IMR-90 (cell line): ENCODE results near the gene TBC1D1. TPM values are rescaled to one million over a fixed set of nuclear protein-coding genes. Genes with fewer than 3 reads are reported as not detected.

ENCODE experiments used
- ATAC-seq: fragments of 200-7000 bp; cut with Tn5 transposase; 2 replicates; pipeline ENCODE4 v1.9.1; 2020; ENCODE audit warnings: low read depth, mild to moderate bottlenecking, moderate library complexity
- BruUV-seq: library from RNA; stranded (reverse); fragments of 400-500 nt; replicated peaks from 2 replicates; lab custom pipeline; 2021; lab: Mats Ljungman, UMichigan
- CTCF ChIA-PET: fragments of 300-600 bp; formaldehyde crosslinking; extraction: SDS; loops from one replicate; lab custom pipeline; 2021; ENCODE audit warnings: antibody characterized with exemption; lab: Yijun Ruan, JAX
- POLR2A ChIA-PET: fragments of 300-600 bp; sonication (Branson Sonifier 250); formaldehyde crosslinking; loops from one replicate; lab custom pipeline; 2022; ENCODE audit warnings: antibody characterized with exemption; ENCODE audit not compliant: unreplicated experiment; lab: Charles Lee
- DNase-seq: peaks from one replicate; pipeline ENCODE4 v3.0.0; 2013
- H2AFZ ChIP-seq: replicated peaks from 2 replicates; pipeline ENCODE3; 2013; ENCODE audit warnings: low read length, mild to moderate bottlenecking; ENCODE audit not compliant: poor library complexity
- H2AK5ac ChIP-seq: 2 replicates; pipeline ENCODE4 v1.6.1; 2013; ENCODE audit warnings: low read depth, low read length, inconsistent platforms
- H2AK9ac ChIP-seq: replicated peaks from 2 replicates; pipeline ENCODE3; 2013; ENCODE audit warnings: mild to moderate bottlenecking, low read depth, low read length, moderate library complexity; ENCODE audit not compliant: poor library complexity
- H2BK120ac ChIP-seq: 2 replicates; pipeline ENCODE4 v1.6.1; 2013; ENCODE audit warnings: low read depth, low read length, inconsistent platforms
- H2BK15ac ChIP-seq: 3 replicates; pipeline ENCODE4 v1.6.1; 2013; ENCODE audit warnings: low read depth, low read length, inconsistent platforms
- H2BK20ac ChIP-seq: 2 replicates; pipeline ENCODE4 v1.6.1; 2013; ENCODE audit warnings: low read depth, mild to moderate bottlenecking, inconsistent platforms, low read length, moderate library complexity
- H2BK5ac ChIP-seq: 2 replicates; pipeline ENCODE4 v1.6.1; 2013; ENCODE audit warnings: mild to moderate bottlenecking, low read depth, low read length, inconsistent platforms; ENCODE audit not compliant: poor library complexity, severe bottlenecking
- H3K14ac ChIP-seq: replicated peaks from 2 replicates; pipeline ENCODE4 v1.6.1; 2013; ENCODE audit warnings: low read depth, low read length, inconsistent platforms
- H3K18ac ChIP-seq: 2 replicates; pipeline ENCODE4 v1.6.1; 2013; ENCODE audit warnings: low read depth, low read length, control low read depth
- H3K23ac ChIP-seq: 2 replicates; pipeline ENCODE4 v1.6.1; 2013; ENCODE audit warnings: low read depth, low read length, inconsistent platforms
- H3K27ac ChIP-seq: 2 replicates; pipeline ENCODE4 v1.5.1; 2013; ENCODE audit warnings: mild to moderate bottlenecking, control low read depth, low read length; ENCODE audit not compliant: insufficient read depth
- H3K27me3 ChIP-seq: 2 replicates; pipeline ENCODE4 v1.6.1; 2013; ENCODE audit warnings: low read length; ENCODE audit not compliant: control insufficient read depth, insufficient read depth
- H3K36me3 ChIP-seq: 2 replicates; pipeline ENCODE4 v1.6.1; 2013; ENCODE audit warnings: low read length, mixed read lengths; ENCODE audit not compliant: control insufficient read depth, insufficient read depth
- H3K4ac ChIP-seq: 2 replicates; pipeline ENCODE4 v1.6.1; 2013; ENCODE audit warnings: low read depth, low read length, inconsistent platforms
- H3K4me1 ChIP-seq: 2 replicates; pipeline ENCODE4 v1.6.1; 2013; ENCODE audit warnings: low read length, mixed read lengths; ENCODE audit not compliant: control insufficient read depth, insufficient read depth
- H3K4me2 ChIP-seq: 2 replicates; pipeline ENCODE4 v1.6.1; 2013; ENCODE audit warnings: low read depth, mild to moderate bottlenecking, control low read depth, low read length, moderate library complexity
- H3K4me3 ChIP-seq: 2 replicates; pipeline ENCODE4 v1.5.1; 2013; ENCODE audit warnings: low read depth, mild to moderate bottlenecking, control low read depth, low read length, moderate library complexity; ENCODE audit not compliant: insufficient read depth
- H3K56ac ChIP-seq: 2 replicates; pipeline ENCODE4 v1.6.1; 2013; ENCODE audit warnings: low read length, inconsistent platforms; ENCODE audit not compliant: insufficient read depth; ENCODE audit errors: extremely low read depth
- H3K79me1 ChIP-seq, 2 experiments: 2 replicates each; pipeline ENCODE4 v1.6.1; 2013; ENCODE audit warnings: low read length in 2 of 2, inconsistent platforms in 1 of 2, low read depth in 1 of 2
- H3K9ac ChIP-seq: 2 replicates; pipeline ENCODE4 v1.6.1; 2013; ENCODE audit warnings: low read depth, low read length, control low read depth
- H3K9me1 ChIP-seq: 2 replicates; pipeline ENCODE4 v1.6.1; 2013; ENCODE audit warnings: low read length, inconsistent platforms; ENCODE audit not compliant: insufficient read depth
- H3K9me3 ChIP-seq: 2 replicates; pipeline ENCODE4 v1.6.1; 2013; ENCODE audit warnings: low read length; ENCODE audit not compliant: control insufficient read depth, insufficient read depth
- H4K20me1 ChIP-seq: 2 replicates; pipeline ENCODE4 v1.6.1; 2013; ENCODE audit warnings: low read length, inconsistent platforms; ENCODE audit not compliant: insufficient read depth
- H4K5ac ChIP-seq: 2 replicates; pipeline ENCODE4 v1.6.1; 2013; ENCODE audit warnings: mild to moderate bottlenecking, low read depth, low read length, control low read depth
- H4K8ac ChIP-seq, 2 experiments: 2 replicates each; pipeline ENCODE4 v1.6.1; 2013; ENCODE audit warnings: low read depth in 2 of 2, low read length in 2 of 2, control low read depth in 1 of 2, inconsistent platforms in 1 of 2
- H4K91ac ChIP-seq: 2 replicates; pipeline ENCODE4 v1.6.1; 2013; ENCODE audit warnings: low read depth, low read length, inconsistent platforms; ENCODE audit not compliant: insufficient read depth
- BHLHE40 ChIP-seq: fragments of 150-350 bp; IDR thresholded peaks from 2 replicates; pipeline ENCODE4 v1.6.1; 2016; ENCODE audit warnings: mild to moderate bottlenecking, low read depth, low read length
- CEBPB ChIP-seq: IDR thresholded peaks from 2 replicates; pipeline ENCODE4 v1.6.1; 2012; ENCODE audit warnings: low read depth, low read length, improper control_type of control experiment
- CHD1 ChIP-seq: IDR thresholded peaks from 2 replicates; pipeline ENCODE4 v1.6.1; 2012; ENCODE audit warnings: low read depth, low read length, improper control_type of control experiment
- FOS ChIP-seq: fragments of 150-350 bp; IDR thresholded peaks from 2 replicates; pipeline ENCODE4 v1.6.1; 2016; ENCODE audit warnings: low read depth, low read length
- MAFK ChIP-seq: IDR thresholded peaks from 2 replicates; pipeline ENCODE4 v1.6.1; 2012; ENCODE audit warnings: low read depth, low read length, improper control_type of control experiment
- MAZ ChIP-seq: IDR thresholded peaks from 2 replicates; pipeline ENCODE4 v1.6.1; 2012; ENCODE audit warnings: low read depth, mild to moderate bottlenecking, low read length, improper control_type of control experiment, moderate library complexity, borderline replicate concordance
- MXI1 ChIP-seq: IDR thresholded peaks from 2 replicates; pipeline ENCODE4 v1.6.1; 2012; ENCODE audit warnings: low read depth, mild to moderate bottlenecking, low read length, moderate library complexity, borderline replicate concordance
- NFE2L2 ChIP-seq: fragments of 150-350 bp; IDR thresholded peaks from 2 replicates; pipeline ENCODE4 v1.6.1; 2016; ENCODE audit warnings: low read depth, mild to moderate bottlenecking, low read length
- POLR2A ChIP-seq: IDR thresholded peaks from 2 replicates; pipeline ENCODE4 v1.6.1; 2012; ENCODE audit warnings: mild to moderate bottlenecking, low read depth, low read length
- RAD21 ChIP-seq: IDR thresholded peaks from 2 replicates; pipeline ENCODE4 v1.6.1; 2012; ENCODE audit warnings: low read length, improper control_type of control experiment
- RFX5 ChIP-seq: IDR thresholded peaks from 2 replicates; pipeline ENCODE4 v1.8.0; 2012; ENCODE audit warnings: low read depth, mild to moderate bottlenecking, low read length, moderate library complexity
- SMC3 ChIP-seq: fragments of 150-350 bp; IDR thresholded peaks from 2 replicates; pipeline ENCODE4 v1.6.1; 2016; ENCODE audit warnings: low read depth, mild to moderate bottlenecking, antibody characterized with exemption, low read length, moderate library complexity
- WGBS, 2 experiments: methylation state at CpG; one replicate each; pipeline versions ENCODE4 v1.1.5 to v1.1.7; 2013; ENCODE audit warnings: missing lambda C conversion rate in 2 of 2; ENCODE audit not compliant: insufficient read length in 1 of 2; ENCODE audit errors: extremely low coverage in 2 of 2; 5-methylcytosine and 5-hydroxymethylcytosine counted together
- dilution Hi-C: fragments of 300-500 bp; cut with HindIII; formaldehyde crosslinking; loops from one replicate; pipeline ENCODE4 v1.14.3; 2018; ENCODE audit warnings: low sequenced_read_pairs; ENCODE audit not compliant: unreplicated experiment
- in situ Hi-C: fragments of 300-500 bp; cut with MboI; formaldehyde crosslinking; loops from 3 replicates; pipeline ENCODE4 v1.14.3; 2019; ENCODE audit warnings: low sequenced_read_pairs, inconsistent platforms, mixed read lengths
- intact Hi-C: fragments of 100-400 bp; cut with micrococcal nuclease; formaldehyde crosslinking; loops from 2 replicates; pipeline ENCODE4 v1.10.0; 2022
- polyA plus RNA-seq, 3 experiments: library from polyadenylated mRNA; depleted of rRNA; stranded (reverse); fragments of >200 nt; gene quantifications; 2 replicates each; pipeline ENCODE4 v1.2.3, GENCODE V29; 2012; ENCODE audit warnings: low replicate concordance in 1 of 3
- total RNA-seq: library from RNA; depleted of rRNA; stranded (reverse); fragments of >200 nt; gene quantifications from 2 replicates; pipeline ENCODE4 v1.2.3, GENCODE V29; 2012
- TF ChIP-seq, protein P1 (sequence below): fragments of 150-350 bp; IDR thresholded peaks from 2 replicates; pipeline ENCODE4 v1.6.1; 2016; ENCODE audit warnings: low read depth, mild to moderate bottlenecking, low read length, moderate library complexity, borderline replicate concordance
- TF ChIP-seq, protein P2 (sequence below): fragments of 150-350 bp; IDR thresholded peaks from 2 replicates; pipeline ENCODE4 v1.6.1; 2017; ENCODE audit warnings: mild to moderate bottlenecking, antibody characterized with exemption, low read length, low read depth
- TF ChIP-seq, protein P3 (sequence below): conservative IDR thresholded peaks from 2 replicates; pipeline ENCODE4 v1.5.1; 2012; ENCODE audit warnings: mild to moderate bottlenecking, low read depth, low read length, improper control_type of control experiment

TBC1D1 gene
- total and polyA plus RNA-seq, 2 of the 4 experiments (the other 2 are of a cell fraction): 42.4 to 104 TPM

- Histone ChIP-seq H2AK9ac (no peak overlapping the region), H3K18ac (no peak overlapping the region), H4K5ac (no peak overlapping the region), H3K14ac (no peak overlapping the region), H3K27ac (no peak overlapping the region), H3K9ac (no peak overlapping the region), H3K79me1 (peaks cover 30 to 55% of the 10 kb centered on the region in 2 experiments), H4K20me1 (no peaks in the 10 kb centered on the region), H2BK15ac (no peak overlapping the region), H2AK5ac (no peak overlapping the region), H4K91ac (no peak overlapping the region), H3K4me1 (no peaks in the 10 kb centered on the region), H4K8ac (no peak overlapping the region), H3K9me3 (no peaks in the 10 kb centered on the region), H3K9me1 (peaks cover 8% of the 10 kb centered on the region; the same call in 1 of the 2 replicates), H3K4me2 (no peak overlapping the region), H3K4me3 (no peak overlapping the region), H3K56ac (no peak overlapping the region), H2AFZ (no peak overlapping the region), H2BK120ac (no peak overlapping the region), H3K27me3 (no peaks in the 10 kb centered on the region), H3K23ac (no peak overlapping the region), H3K36me3 (no peaks in the 10 kb centered on the region), H2BK5ac (no peak overlapping the region), H3K4ac (no peak overlapping the region), H2BK20ac (no peak overlapping the region)
- no CpG with 5 or more reads among the region's 7 CpGs for WGBS, 2 experiments
- intact Hi-C loops: no loop called here
- ChIA-PET POLR2A (no interaction called here), CTCF (no interaction called here)
- in situ Hi-C loops: no loop called here
- BruUV-seq: no TSS peak
- dilution Hi-C loops: no loop called here
- no peak for ATAC-seq
- no peak for TF ChIP-seq RFX5
- TF ChIP-seq POLR2A: no peak
- TF ChIP-seq SMC3: no peak
- TF ChIP-seq CEBPB: no peak
- TF ChIP-seq, protein P1, sequence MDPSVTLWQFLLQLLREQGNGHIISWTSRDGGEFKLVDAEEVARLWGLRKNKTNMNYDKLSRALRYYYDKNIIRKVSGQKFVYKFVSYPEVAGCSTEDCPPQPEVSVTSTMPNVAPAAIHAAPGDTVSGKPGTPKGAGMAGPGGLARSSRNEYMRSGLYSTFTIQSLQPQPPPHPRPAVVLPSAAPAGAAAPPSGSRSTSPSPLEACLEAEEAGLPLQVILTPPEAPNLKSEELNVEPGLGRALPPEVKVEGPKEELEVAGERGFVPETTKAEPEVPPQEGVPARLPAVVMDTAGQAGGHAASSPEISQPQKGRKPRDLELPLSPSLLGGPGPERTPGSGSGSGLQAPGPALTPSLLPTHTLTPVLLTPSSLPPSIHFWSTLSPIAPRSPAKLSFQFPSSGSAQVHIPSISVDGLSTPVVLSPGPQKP: no peak
- no peak for TF ChIP-seq RAD21
- TF ChIP-seq NFE2L2: no peak
- no peak for TF ChIP-seq FOS
- TF ChIP-seq, protein P2, sequence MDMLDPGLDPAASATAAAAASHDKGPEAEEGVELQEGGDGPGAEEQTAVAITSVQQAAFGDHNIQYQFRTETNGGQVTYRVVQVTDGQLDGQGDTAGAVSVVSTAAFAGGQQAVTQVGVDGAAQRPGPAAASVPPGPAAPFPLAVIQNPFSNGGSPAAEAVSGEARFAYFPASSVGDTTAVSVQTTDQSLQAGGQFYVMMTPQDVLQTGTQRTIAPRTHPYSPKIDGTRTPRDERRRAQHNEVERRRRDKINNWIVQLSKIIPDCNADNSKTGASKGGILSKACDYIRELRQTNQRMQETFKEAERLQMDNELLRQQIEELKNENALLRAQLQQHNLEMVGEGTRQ: no peak
- no peak for TF ChIP-seq CHD1
- TF ChIP-seq MAFK: no peak
- TF ChIP-seq MXI1: no peak
- TF ChIP-seq, protein P3, sequence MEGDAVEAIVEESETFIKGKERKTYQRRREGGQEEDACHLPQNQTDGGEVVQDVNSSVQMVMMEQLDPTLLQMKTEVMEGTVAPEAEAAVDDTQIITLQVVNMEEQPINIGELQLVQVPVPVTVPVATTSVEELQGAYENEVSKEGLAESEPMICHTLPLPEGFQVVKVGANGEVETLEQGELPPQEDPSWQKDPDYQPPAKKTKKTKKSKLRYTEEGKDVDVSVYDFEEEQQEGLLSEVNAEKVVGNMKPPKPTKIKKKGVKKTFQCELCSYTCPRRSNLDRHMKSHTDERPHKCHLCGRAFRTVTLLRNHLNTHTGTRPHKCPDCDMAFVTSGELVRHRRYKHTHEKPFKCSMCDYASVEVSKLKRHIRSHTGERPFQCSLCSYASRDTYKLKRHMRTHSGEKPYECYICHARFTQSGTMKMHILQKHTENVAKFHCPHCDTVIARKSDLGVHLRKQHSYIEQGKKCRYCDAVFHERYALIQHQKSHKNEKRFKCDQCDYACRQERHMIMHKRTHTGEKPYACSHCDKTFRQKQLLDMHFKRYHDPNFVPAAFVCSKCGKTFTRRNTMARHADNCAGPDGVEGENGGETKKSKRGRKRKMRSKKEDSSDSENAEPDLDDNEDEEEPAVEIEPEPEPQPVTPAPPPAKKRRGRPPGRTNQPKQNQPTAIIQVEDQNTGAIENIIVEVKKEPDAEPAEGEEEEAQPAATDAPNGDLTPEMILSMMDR: no peak
- no peak for TF ChIP-seq MAZ
- no peak for TF ChIP-seq BHLHE40
- no peak for DNase-seq
These were observed 105.3 kb downstream of the TBC1D1 start for GRCh38 chr4:37995981-37996775.
